Colon (tissue), 2 donors: ENCODE results near the gene TTC31.

Experiments
- FAIRE-seq: peaks from 2 replicates; lab custom pipeline; 2012; peaks lifted over from hg19 to GRCh38; lab: Jason Lieb, UNC
- donor health status: control.
- donor health status: control.

TTC31 gene

GRCh38 chr2:74505448-74506246, 22.8 kb downstream of the TTC31 start:
- no peak for FAIRE-seq

GRCh38 chr2:74507145-74507925, 24.5 kb downstream of the TTC31 start, which contains the start of gene PCGF1:
Gene PCGF1 (minus strand): TSS chr2:74507695. CDS start chr2:74507668, 27 bp downstream.
- FAIRE-seq = no peak

- FAIRE-seq = no peak
Observed at GRCh38 chr2:74507926-74508520, 25.1 kb downstream of the TTC31 start.

GRCh38 chr2:74510272-74510671, 27.4 kb downstream of the TTC31 start:
- FAIRE-seq = no peak

- FAIRE-seq = no peak
Observed at GRCh38 chr2:74511104-74511989, 28.5 kb downstream of the TTC31 start.

- no peak for FAIRE-seq
Observed at GRCh38 chr2:74512744-74513604, 30.1 kb downstream of the TTC31 start.

- FAIRE-seq = no peak
Observed at GRCh38 chr2:74513605-74514367, 30.9 kb downstream of the TTC31 start.

GRCh38 chr2:74514368-74515270, 31.7 kb downstream of the TTC31 start, which contains the start of gene TLX2:
Gene TLX2 (plus strand): TSS chr2:74514450. CDS start chr2:74514807, 357 bp downstream.
- no peak for FAIRE-seq

GRCh38 chr2:74515271-74515980, 32.5 kb downstream of the TTC31 start:
- no peak for FAIRE-seq

- FAIRE-seq = no peak
Observed at GRCh38 chr2:74515981-74516633, 33.2 kb downstream of the TTC31 start.

- FAIRE-seq = no peak
Observed at GRCh38 chr2:74516650-74517049, 33.8 kb downstream of the TTC31 start.

GRCh38 chr2:74522516-74522915, 39.6 kb downstream of the TTC31 start:
- FAIRE-seq = no peak

GRCh38 chr2:74524005-74524404, 41.1 kb downstream of the TTC31 start:
- no peak for FAIRE-seq

- no peak for FAIRE-seq
Observed at GRCh38 chr2:74524955-74525716, 42.3 kb downstream of the TTC31 start.

GRCh38 chr2:74525717-74526648, 43.1 kb downstream of the TTC31 start, which contains the start of gene DQX1:
Gene DQX1 (minus strand): TSS chr2:74526231. CDS start chr2:74525729, 502 bp downstream.
- no peak for FAIRE-seq
